DMS153 (cell line): Measurements from ENCODE around the gene RGS21.

Source experiments
- DNase-seq: peaks from one replicate; lab custom pipeline; 2025; lab: John Stamatoyannopoulos, UW

RGS21 gene

GRCh38 chr1:192378878-192379277, 62.1 kb downstream of the RGS21 start:
- DNase-seq: no peak

DNA sequence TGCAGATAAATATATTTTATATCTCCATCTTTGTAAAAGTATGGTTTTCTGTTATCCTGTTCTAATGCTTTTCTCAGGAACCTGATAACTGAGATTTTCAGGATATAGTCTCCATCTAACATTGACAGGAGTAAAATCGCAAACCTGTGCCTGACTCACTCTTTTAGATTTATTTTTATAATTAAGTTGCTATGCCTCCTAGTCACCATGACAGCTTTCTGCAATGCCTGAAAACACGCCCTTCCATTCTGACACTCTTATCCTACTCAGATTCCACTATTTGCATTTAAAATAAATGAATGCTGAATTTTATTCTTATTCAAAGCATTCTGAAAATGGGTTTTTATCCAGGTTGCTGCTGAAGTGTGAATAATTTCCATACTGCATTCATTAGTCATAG, 62.8 kb downstream of the RGS21 start:
- no peak for DNase-seq

DNA sequence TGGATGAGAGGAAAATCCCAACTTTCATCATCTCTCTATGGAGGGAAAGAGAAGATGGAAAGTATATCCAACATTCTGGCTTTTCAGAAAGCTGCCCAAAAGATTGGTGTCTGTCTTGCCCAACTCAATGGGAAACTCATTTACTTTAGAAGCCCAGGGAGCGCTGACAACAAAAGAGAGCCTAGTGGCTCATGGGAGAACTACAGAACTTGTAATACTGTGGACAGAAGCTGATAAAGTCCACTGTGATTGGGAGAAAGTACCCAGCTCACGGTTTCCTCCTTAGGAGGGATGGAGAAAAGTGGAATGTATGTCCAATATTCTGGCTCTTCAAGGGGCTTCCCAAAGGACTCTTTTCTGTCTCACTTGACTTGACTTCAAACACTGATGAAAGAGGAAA, 66.0 kb downstream of the RGS21 start:
- no peak for DNase-seq

DNA sequence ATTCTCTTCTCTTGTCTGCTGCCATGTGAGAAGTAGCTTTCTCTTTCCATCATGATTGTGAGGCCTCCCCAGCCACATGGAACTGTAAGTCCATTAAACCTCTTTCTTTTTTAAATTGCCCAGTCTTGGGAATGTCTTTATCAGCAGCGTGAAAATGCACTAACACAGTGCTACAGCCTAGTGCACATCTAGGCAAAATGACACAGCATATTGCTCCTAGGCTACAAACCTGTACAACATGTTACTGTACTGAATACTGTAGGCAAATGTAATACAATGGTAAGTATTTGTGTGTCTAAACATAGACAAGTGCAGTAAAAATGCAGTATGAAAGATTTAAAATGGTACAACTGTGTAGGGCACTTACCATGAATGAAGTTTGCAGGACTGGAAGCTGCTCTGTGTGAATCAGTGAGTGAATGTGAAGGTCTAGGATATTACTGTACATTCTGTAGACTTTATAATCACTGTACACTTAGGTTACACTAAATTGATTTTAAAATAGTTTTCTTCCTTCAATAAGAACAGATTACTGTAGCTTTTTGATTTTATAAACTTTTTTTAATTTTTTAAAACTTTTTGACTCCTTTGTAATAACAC, 69.4 kb downstream of the RGS21 start:
- no peak for DNase-seq

DNA sequence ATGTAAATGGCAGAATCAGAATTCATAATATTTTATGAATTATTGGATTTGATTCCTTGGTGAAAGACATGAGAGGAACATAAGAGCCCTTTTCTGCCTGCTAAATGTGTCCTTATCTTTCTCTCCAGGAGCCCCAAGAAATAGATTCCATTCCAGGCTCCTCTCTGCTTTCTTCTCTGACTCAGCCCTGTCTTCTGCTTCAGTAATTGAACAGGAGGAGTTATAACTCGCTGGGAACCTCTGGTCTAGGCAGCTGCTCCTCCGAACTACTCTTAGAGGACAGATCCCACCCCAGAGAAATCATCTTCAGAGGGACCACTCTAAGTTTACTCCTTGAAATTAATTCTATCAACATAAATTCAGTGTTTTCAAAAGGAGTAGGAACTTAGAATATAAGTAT, 78.4 kb downstream of the RGS21 start:
- DNase-seq: no peak

- no peak for DNase-seq
Observed at GRCh38 chr1:192395895-192396294, 79.1 kb downstream of the RGS21 start.

DNA sequence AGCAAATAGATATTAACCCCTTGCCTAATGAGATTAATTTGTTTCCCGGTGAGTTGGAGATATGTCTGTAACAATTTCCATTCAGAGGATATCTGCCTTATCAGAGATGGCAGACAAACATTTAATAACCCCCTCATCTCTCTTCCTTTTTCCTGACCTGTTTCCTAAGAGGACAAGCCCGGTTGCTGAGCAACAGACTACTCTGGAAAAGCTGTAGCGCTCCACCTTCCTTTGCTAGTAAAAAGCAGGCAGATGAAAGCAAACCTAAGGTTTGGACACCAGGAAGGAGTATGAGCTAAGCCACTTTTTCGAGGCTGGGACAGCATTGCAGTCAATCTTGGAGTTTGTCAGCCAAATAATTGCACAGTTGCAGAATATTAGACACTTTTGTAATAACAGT, 82.4 kb downstream of the RGS21 start:
- DNase-seq: no peak

GRCh38 chr1:192401825-192402224, 85.0 kb downstream of the RGS21 start:
- no peak for DNase-seq

DNA sequence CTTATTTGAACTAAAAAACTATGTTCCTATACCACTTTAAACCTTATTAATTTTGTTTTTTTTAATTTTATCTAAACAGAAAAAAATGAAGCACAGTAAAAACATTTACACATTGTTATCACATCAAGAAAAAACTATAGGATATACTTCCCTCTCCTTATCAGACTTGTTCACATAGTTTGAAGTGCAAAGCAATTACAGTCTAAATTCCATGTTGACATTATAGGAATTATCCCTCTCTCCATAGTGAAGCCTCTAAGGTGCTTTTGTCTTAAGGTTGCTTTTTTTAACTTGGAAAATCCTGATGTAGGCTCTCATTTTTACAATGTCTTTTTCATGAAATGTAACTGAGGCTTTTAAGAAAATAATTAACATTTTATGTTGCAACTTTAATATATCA, 85.8 kb downstream of the RGS21 start:
- no peak for DNase-seq

DNA sequence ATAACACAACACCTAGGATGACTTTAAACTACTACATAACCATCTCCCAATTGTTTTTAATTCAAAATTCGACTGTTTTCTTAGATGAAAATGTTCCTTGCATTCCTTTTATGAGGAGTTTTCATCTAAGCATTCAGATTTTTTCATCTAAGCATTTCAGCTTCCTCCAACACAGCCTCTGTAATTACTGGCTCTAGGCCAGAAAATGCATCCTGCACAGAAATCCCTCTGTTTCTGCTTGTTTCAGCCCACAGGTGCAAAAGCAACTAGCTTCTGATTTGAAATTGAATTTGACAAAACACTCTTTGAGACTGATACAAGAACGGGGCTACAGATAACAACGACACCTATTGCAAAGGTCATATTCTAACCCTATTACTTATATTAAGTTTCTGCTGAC, 90.4 kb downstream of the RGS21 start:
- no peak for DNase-seq
